GM13976 (cell line): ENCODE measurements around the gene ZNF581.

ENCODE experiments used
- DNase-seq: peaks from one replicate; pipeline ENCODE4 v3.0.0; 2012; ENCODE audit warnings: low spot score
- CTCF ChIP-seq: IDR thresholded peaks from 2 replicates; pipeline ENCODE4 v1.5.1; 2012; ENCODE audit warnings: borderline replicate concordance, mild to moderate bottlenecking; ENCODE audit not compliant: insufficient read depth; ENCODE audit errors: extremely low read depth, missing control alignments, control extremely low read depth
- in situ Hi-C: fragments of 300-500 bp; cut with MboI; formaldehyde crosslinking; loops from one replicate; pipeline ENCODE4 v1.12.0; 2022; ENCODE audit warnings: low sequenced_read_pairs, mixed read lengths, inconsistent platforms; ENCODE audit not compliant: unreplicated experiment

ZNF581 gene

GRCh38 chr19:55670280-55671053 lies 27.0 kb downstream of the ZNF581 start:
- in situ Hi-C loops: no loop called here
- no peak for TF ChIP-seq CTCF
- DNase-seq: no peak

GRCh38 chr19:55671054-55671378 lies 27.6 kb downstream of the ZNF581 start:
- in situ Hi-C loops: no loop called here
- TF ChIP-seq CTCF: no peak
- no peak for DNase-seq

- no peak for TF ChIP-seq CTCF
- no peak for DNase-seq
- in situ Hi-C loops: no loop called here
Observed at GRCh38 chr19:55672418-55672817, 29.0 kb downstream of the ZNF581 start.

GRCh38 chr19:55673465-55673864 lies 30.0 kb downstream of the ZNF581 start:
- no peak for TF ChIP-seq CTCF
- in situ Hi-C loops: no loop called here
- DNase-seq: no peak

- TF ChIP-seq CTCF: no peak
- in situ Hi-C loops: no loop called here
- DNase-seq: no peak
Observed at GRCh38 chr19:55673889-55674288, 30.4 kb downstream of the ZNF581 start.

- in situ Hi-C loops: no loop called here
- TF ChIP-seq CTCF: no peak
Observed at GRCh38 chr19:55674459-55674840, 31.0 kb downstream of the ZNF581 start.

GRCh38 chr19:55674841-55675660 lies 31.6 kb downstream of the ZNF581 start, which contains the start of gene EPN1:
Gene EPN1 (plus strand): TSS chr19:55675226. CDS start chr19:55678628, 3,402 bp downstream.
- peak; percentile 99 for DNase-seq
- in situ Hi-C loops: no loop called here
- TF ChIP-seq CTCF: no peak

More at GRCh38 chr19:55674459-55674840, 31.0 kb downstream of the ZNF581 start:
- DNase-seq: no peak
